GM12878 (cell line): Measurements from ENCODE around the gene PPM1A.

Experiments used
- CHD1 ChIP-seq: IDR thresholded peaks from 2 replicates; pipeline ENCODE4 v1.6.1; 2012; ENCODE audit warnings: low read depth, low read length, improper control_type of control experiment
- CREB1 ChIP-seq: IDR thresholded peaks from 2 replicates; pipeline ENCODE4 v1.6.1; 2012; ENCODE audit warnings: low read depth, mild to moderate bottlenecking, inconsistent platforms
- EP300 ChIP-seq, 2 experiments: fragments of 150-350 bp in 1 of 2; IDR thresholded peaks; 2 replicates each; pipeline ENCODE4 v1.6.1; 2011 to 2012; ENCODE audit warnings: low read depth in 2 of 2, low read length in 2 of 2, borderline replicate concordance in 1 of 2, improper control_type of control experiment in 1 of 2, inconsistent platforms in 1 of 2; ENCODE audit not compliant: control insufficient read depth in 1 of 2
- EZH2 ChIP-seq: IDR thresholded peaks from 2 replicates; pipeline ENCODE4 v1.6.1; 2012; ENCODE audit warnings: low read depth, mild to moderate bottlenecking, control low read depth, inconsistent platforms, low read length, borderline replicate concordance; ENCODE audit not compliant: control insufficient read depth
- LARP7 ChIP-seq: fragments of 450-650 bp; IDR thresholded peaks from 2 replicates; pipeline ENCODE4 v1.6.1; 2017; ENCODE audit warnings: mild to moderate bottlenecking
- POLR2A ChIP-seq: IDR thresholded peaks from 2 replicates; pipeline ENCODE4 v1.6.1; 2011; ENCODE audit warnings: low read depth, mild to moderate bottlenecking, low read length
- RELA ChIP-seq: fragments of 450-650 bp; IDR thresholded peaks from 2 replicates; pipeline ENCODE4 v1.8.0; 2014; ENCODE audit warnings: borderline replicate concordance; ENCODE audit not compliant: partially characterized antibody
- YY1 ChIP-seq: IDR thresholded peaks from 2 replicates; pipeline ENCODE4 v1.6.1; 2011; ENCODE audit warnings: low read depth, mild to moderate bottlenecking, low read length
- TF ChIP-seq, protein P1 (sequence below): IDR thresholded peaks from 2 replicates; pipeline ENCODE4 v1.6.1; 2012; ENCODE audit warnings: mild to moderate bottlenecking, low read depth, low read length
- TF ChIP-seq, protein P2 (sequence below), 3 experiments: IDR thresholded peaks in 2 of 3; conservative IDR thresholded peaks in 1 of 3; 2 replicates each; pipeline ENCODE4 v1.5.1; 2011; ENCODE audit warnings: low read depth in 3 of 3, low read length in 3 of 3, mild to moderate bottlenecking in 3 of 3, control low read depth in 2 of 3, moderate library complexity in 2 of 3, inconsistent platforms in 1 of 3, mixed read lengths in 1 of 3; ENCODE audit not compliant: control insufficient read depth in 2 of 3, insufficient read depth in 1 of 3; ENCODE audit errors: extremely low read depth in 1 of 3

DNA sequence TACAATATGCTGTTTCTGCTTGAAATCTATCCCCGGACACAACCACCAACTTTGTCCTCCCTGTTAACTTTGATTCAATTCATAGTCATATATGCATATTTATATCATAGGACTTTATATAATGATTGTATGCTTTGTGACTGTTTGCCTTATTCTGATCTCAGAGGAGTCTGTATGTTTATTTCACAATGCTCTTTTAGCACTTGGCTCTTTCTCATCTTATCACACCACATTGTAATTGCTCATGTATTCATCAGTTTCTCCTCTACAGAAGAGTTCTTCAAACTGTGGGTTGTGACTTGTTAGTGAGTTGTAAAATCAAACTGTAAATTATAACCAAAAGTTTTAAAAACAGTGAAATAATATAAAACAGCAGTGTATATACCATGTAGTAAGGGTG lies 21.7 kb upstream of the PPM1A start:
- TF ChIP-seq LARP7 (no peak), POLR2A (no peak), CREB1 (no peak), CHD1 (no peak), RELA (no peak), EZH2 (no peak), EP300 (IDR thresholded peaks at IDR 0.05; ENCODE audit: borderline replicate concordance in 1 of 2, control insufficient read depth in 1 of 2, low read depth in 2 of 2, low read length in 2 of 2) (no peak), YY1 (no peak)
- TF ChIP-seq, protein P1, sequence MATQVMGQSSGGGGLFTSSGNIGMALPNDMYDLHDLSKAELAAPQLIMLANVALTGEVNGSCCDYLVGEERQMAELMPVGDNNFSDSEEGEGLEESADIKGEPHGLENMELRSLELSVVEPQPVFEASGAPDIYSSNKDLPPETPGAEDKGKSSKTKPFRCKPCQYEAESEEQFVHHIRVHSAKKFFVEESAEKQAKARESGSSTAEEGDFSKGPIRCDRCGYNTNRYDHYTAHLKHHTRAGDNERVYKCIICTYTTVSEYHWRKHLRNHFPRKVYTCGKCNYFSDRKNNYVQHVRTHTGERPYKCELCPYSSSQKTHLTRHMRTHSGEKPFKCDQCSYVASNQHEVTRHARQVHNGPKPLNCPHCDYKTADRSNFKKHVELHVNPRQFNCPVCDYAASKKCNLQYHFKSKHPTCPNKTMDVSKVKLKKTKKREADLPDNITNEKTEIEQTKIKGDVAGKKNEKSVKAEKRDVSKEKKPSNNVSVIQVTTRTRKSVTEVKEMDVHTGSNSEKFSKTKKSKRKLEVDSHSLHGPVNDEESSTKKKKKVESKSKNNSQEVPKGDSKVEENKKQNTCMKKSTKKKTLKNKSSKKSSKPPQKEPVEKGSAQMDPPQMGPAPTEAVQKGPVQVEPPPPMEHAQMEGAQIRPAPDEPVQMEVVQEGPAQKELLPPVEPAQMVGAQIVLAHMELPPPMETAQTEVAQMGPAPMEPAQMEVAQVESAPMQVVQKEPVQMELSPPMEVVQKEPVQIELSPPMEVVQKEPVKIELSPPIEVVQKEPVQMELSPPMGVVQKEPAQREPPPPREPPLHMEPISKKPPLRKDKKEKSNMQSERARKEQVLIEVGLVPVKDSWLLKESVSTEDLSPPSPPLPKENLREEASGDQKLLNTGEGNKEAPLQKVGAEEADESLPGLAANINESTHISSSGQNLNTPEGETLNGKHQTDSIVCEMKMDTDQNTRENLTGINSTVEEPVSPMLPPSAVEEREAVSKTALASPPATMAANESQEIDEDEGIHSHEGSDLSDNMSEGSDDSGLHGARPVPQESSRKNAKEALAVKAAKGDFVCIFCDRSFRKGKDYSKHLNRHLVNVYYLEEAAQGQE = no peak
- TF ChIP-seq, protein P2, sequence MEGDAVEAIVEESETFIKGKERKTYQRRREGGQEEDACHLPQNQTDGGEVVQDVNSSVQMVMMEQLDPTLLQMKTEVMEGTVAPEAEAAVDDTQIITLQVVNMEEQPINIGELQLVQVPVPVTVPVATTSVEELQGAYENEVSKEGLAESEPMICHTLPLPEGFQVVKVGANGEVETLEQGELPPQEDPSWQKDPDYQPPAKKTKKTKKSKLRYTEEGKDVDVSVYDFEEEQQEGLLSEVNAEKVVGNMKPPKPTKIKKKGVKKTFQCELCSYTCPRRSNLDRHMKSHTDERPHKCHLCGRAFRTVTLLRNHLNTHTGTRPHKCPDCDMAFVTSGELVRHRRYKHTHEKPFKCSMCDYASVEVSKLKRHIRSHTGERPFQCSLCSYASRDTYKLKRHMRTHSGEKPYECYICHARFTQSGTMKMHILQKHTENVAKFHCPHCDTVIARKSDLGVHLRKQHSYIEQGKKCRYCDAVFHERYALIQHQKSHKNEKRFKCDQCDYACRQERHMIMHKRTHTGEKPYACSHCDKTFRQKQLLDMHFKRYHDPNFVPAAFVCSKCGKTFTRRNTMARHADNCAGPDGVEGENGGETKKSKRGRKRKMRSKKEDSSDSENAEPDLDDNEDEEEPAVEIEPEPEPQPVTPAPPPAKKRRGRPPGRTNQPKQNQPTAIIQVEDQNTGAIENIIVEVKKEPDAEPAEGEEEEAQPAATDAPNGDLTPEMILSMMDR (IDR thresholded peaks at IDR 0.05 in 2 of 3, conservative IDR thresholded peaks at IDR 0.05 in 1 of 3; ENCODE audit: control insufficient read depth in 2 of 3, extremely low read depth in 1 of 3, insufficient read depth in 1 of 3, low read depth in 3 of 3, low read length in 3 of 3) = no peak
